HepG2 (cell line): ENCODE data around the gene PCSK6. TPM values are rescaled to one million over a fixed set of nuclear protein-coding genes. Genes with fewer than 3 reads are reported as not detected.
A peak's percentile ranks its signal among the peaks of the same experiment; 100 is the strongest.

ENCODE experiments used
- HIC2 ChIP-seq: sonication (generic); formaldehyde crosslinking; IDR thresholded peaks from 2 replicates; pipeline ENCODE4 v1.9.0; 2022; ENCODE audit warnings: low read depth, missing genetic modification reagents
- NR2F6 ChIP-seq, 2 experiments: IDR thresholded peaks; 2 replicates each; pipeline ENCODE4 v1.6.1; 2016; ENCODE audit warnings: antibody characterized with exemption in 1 of 2, mild to moderate bottlenecking in 1 of 2
- ZNF44 ChIP-seq: sonication (generic); formaldehyde crosslinking; IDR thresholded peaks from 2 replicates; pipeline ENCODE4 v1.5.1; 2020; ENCODE audit warnings: mild to moderate bottlenecking, missing genetic modification reagents
- polyA plus RNA-seq, 8 experiments: library from polyadenylated mRNA; depleted of rRNA in 3 of 8; stranded (reverse) in 7 of 8; unstranded in 1 of 8; fragments of >200 nt; fragmentation: Illumina TruSeq in 4 of 8; extraction: Trizol in 4 of 8; gene quantifications; 2 replicates each; pipeline versions ENCODE4 v1.2.1 to v1.2.3, GENCODE V29; 2011 to 2016; ENCODE audit warnings: low read depth in 4 of 8, missing spikeins in 1 of 8, mixed read lengths in 1 of 8; ENCODE audit not compliant: insufficient read depth in 1 of 8
- total RNA-seq, 5 experiments: library from RNA; depleted of rRNA; stranded (reverse); fragments of >200 nt; fragmentation: Illumina TruSeq; extraction: Trizol; gene quantifications; 2 replicates each; pipeline ENCODE4 v1.2.3, GENCODE V29; 2016; ENCODE audit warnings: low read depth in 1 of 5
- TF ChIP-seq, protein P1 (sequence below): sonication (generic); formaldehyde crosslinking; IDR thresholded peaks from 2 replicates; pipeline ENCODE4 v1.5.0; 2020; ENCODE audit warnings: mild to moderate bottlenecking, missing genetic modification reagents, borderline replicate concordance
- TF ChIP-seq, protein P2 (sequence below): sonication (generic); formaldehyde crosslinking; IDR thresholded peaks from 2 replicates; pipeline ENCODE4 v1.9.0; 2021; ENCODE audit warnings: mild to moderate bottlenecking, missing genetic modification reagents

PCSK6 gene
- total and polyA plus RNA-seq, 2 of the 13 experiments (the other 11 are each of a cell fraction or from before 2014, with no cell fraction given): 56.5 to 155 TPM

GRCh38 chr15:101295607-101296161 lies 193.8 kb downstream of the PCSK6 start (continued):
- TF ChIP-seq, protein P1, sequence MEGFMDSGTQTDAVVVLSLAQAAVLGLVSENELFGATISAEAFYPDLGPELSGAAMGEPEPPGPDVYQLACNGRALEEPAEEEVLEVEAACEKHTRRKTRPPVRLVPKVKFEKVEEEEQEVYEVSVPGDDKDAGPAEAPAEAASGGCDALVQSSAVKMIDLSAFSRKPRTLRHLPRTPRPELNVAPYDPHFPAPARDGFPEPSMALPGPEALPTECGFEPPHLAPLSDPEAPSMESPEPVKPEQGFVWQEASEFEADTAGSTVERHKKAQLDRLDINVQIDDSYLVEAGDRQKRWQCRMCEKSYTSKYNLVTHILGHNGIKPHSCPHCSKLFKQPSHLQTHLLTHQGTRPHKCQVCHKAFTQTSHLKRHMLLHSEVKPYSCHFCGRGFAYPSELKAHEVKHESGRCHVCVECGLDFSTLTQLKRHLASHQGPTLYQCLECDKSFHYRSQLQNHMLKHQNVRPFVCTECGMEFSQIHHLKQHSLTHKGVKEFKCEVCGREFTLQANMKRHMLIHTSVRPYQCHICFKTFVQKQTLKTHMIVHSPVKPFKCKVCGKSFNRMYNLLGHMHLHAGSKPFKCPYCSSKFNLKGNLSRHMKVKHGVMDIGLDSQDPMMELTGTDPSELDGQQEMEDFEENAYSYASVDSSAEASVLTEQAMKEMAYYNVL (CRISPR knock-in tag): no peak
- TF ChIP-seq NR2F6 (IDR thresholded peaks at IDR 0.05) (no peak), NR2F6 (CRISPR knock-in tag; IDR thresholded peaks at IDR 0.05) (0 out of 2 replicates have a peak, but pooled peaks have one; percentile 0), ZNF44 (CRISPR knock-in tag) (no peak), HIC2 (CRISPR knock-in tag) (no peak)
- TF ChIP-seq, protein P2, sequence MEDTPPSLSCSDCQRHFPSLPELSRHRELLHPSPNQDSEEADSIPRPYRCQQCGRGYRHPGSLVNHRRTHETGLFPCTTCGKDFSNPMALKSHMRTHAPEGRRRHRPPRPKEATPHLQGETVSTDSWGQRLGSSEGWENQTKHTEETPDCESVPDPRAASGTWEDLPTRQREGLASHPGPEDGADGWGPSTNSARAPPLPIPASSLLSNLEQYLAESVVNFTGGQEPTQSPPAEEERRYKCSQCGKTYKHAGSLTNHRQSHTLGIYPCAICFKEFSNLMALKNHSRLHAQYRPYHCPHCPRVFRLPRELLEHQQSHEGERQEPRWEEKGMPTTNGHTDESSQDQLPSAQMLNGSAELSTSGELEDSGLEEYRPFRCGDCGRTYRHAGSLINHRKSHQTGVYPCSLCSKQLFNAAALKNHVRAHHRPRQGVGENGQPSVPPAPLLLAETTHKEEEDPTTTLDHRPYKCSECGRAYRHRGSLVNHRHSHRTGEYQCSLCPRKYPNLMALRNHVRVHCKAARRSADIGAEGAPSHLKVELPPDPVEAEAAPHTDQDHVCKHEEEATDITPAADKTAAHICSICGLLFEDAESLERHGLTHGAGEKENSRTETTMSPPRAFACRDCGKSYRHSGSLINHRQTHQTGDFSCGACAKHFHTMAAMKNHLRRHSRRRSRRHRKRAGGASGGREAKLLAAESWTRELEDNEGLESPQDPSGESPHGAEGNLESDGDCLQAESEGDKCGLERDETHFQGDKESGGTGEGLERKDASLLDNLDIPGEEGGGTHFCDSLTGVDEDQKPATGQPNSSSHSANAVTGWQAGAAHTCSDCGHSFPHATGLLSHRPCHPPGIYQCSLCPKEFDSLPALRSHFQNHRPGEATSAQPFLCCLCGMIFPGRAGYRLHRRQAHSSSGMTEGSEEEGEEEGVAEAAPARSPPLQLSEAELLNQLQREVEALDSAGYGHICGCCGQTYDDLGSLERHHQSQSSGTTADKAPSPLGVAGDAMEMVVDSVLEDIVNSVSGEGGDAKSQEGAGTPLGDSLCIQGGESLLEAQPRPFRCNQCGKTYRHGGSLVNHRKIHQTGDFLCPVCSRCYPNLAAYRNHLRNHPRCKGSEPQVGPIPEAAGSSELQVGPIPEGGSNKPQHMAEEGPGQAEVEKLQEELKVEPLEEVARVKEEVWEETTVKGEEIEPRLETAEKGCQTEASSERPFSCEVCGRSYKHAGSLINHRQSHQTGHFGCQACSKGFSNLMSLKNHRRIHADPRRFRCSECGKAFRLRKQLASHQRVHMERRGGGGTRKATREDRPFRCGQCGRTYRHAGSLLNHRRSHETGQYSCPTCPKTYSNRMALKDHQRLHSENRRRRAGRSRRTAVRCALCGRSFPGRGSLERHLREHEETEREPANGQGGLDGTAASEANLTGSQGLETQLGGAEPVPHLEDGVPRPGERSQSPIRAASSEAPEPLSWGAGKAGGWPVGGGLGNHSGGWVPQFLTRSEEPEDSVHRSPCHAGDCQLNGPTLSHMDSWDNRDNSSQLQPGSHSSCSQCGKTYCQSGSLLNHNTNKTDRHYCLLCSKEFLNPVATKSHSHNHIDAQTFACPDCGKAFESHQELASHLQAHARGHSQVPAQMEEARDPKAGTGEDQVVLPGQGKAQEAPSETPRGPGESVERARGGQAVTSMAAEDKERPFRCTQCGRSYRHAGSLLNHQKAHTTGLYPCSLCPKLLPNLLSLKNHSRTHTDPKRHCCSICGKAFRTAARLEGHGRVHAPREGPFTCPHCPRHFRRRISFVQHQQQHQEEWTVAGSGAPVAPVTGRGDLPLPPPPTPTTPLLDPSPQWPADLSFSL (CRISPR knock-in tag): no peak
